Ishikawa (cell line): ENCODE measurements around the gene NUP58.

Experiments used
- CEBPB ChIP-seq: IDR thresholded peaks from 2 replicates; pipeline ENCODE4 v1.6.1; 2012
- NFIC ChIP-seq: IDR thresholded peaks from 2 replicates; pipeline ENCODE4 v1.6.1; 2012
- TAF1 ChIP-seq: IDR thresholded peaks from 2 replicates; pipeline ENCODE4 v1.6.1; 2012; ENCODE audit warnings: low read depth, mild to moderate bottlenecking
- TF ChIP-seq, protein P1 (sequence below): IDR thresholded peaks from 2 replicates; pipeline ENCODE4 v1.6.1; 2012; ENCODE audit warnings: low read depth, mild to moderate bottlenecking

DNA sequence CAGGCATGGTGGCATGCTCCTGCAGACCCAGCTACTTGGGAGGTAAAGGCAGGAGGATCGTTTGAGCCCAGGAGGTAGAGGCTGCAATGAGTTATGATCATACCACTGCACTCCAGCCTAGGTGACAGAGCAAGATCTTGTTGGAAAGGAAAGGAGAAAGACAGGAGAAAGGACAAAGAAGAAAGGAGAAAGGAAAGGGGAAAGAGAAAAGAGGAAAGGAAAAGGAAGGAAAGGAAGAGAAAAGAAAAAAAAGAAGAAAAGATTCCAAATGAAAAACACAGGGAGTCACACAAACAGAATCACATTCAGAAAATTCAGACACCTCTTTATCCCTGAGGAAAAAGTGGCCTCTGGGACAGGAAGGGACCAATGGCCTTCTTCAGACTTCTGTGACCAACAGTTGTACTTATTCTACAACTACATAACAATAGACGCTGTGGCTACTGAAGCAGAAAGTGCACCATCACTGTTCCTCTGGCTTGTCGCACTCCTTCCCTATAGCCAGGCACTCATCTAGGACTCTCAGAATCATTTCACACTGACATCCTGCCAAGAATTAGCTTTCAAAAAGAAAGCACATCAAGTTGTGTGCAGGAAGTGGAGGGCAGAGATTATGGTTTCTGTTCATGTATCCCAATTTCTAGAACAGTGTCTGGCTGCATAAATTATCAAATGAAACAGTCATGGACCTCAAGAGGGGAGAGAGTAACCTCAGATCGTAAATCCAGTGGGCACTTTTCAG is 20.1 kb upstream of the NUP58 start:
- TF ChIP-seq CEBPB (no peak), TAF1 (no peak), NFIC (no peak)
- TF ChIP-seq, protein P1, sequence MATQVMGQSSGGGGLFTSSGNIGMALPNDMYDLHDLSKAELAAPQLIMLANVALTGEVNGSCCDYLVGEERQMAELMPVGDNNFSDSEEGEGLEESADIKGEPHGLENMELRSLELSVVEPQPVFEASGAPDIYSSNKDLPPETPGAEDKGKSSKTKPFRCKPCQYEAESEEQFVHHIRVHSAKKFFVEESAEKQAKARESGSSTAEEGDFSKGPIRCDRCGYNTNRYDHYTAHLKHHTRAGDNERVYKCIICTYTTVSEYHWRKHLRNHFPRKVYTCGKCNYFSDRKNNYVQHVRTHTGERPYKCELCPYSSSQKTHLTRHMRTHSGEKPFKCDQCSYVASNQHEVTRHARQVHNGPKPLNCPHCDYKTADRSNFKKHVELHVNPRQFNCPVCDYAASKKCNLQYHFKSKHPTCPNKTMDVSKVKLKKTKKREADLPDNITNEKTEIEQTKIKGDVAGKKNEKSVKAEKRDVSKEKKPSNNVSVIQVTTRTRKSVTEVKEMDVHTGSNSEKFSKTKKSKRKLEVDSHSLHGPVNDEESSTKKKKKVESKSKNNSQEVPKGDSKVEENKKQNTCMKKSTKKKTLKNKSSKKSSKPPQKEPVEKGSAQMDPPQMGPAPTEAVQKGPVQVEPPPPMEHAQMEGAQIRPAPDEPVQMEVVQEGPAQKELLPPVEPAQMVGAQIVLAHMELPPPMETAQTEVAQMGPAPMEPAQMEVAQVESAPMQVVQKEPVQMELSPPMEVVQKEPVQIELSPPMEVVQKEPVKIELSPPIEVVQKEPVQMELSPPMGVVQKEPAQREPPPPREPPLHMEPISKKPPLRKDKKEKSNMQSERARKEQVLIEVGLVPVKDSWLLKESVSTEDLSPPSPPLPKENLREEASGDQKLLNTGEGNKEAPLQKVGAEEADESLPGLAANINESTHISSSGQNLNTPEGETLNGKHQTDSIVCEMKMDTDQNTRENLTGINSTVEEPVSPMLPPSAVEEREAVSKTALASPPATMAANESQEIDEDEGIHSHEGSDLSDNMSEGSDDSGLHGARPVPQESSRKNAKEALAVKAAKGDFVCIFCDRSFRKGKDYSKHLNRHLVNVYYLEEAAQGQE: no peak
